Nephron (organoid): ENCODE measurements around the gene AOC2.
"Not testable (repeated sequence)": the region's sequence is repeated elsewhere in the genome, so short reads cannot be mapped to it uniquely, and the experiment has no call there.

Experiments
- H3K27ac Mint-ChIP-seq, 3 experiments: 2 replicates each; pipeline ENCODE4 v1.8.0; 2020; ENCODE audit warnings: mixed read lengths in 3 of 3, mild to moderate bottlenecking in 2 of 3, moderate library complexity in 1 of 3
- H3K27me3 Mint-ChIP-seq: 2 replicates; pipeline ENCODE4 v1.8.0; 2021; ENCODE audit warnings: low read depth, mild to moderate bottlenecking, moderate library complexity, mixed read lengths
- H3K36me3 Mint-ChIP-seq: 2 replicates; pipeline ENCODE4 v1.8.0; 2020; ENCODE audit warnings: low read depth, mixed read lengths
- H3K4me1 Mint-ChIP-seq: 2 replicates; pipeline ENCODE4 v1.8.0; 2020; ENCODE audit warnings: mixed read lengths
- H3K4me3 Mint-ChIP-seq, 3 experiments: 2 replicates each; pipeline ENCODE4 v1.8.0; 2020; ENCODE audit warnings: mild to moderate bottlenecking in 3 of 3, mixed read lengths in 3 of 3, moderate library complexity in 2 of 3
- H3K9me3 Mint-ChIP-seq: 2 replicates; pipeline ENCODE4 v1.8.0; 2020; ENCODE audit warnings: mixed read lengths
- TF ChIP-seq, protein P1 (sequence below), 3 experiments: fragments of 200-600 bp; sonication (generic); IDR thresholded peaks; one replicate each; pipeline ENCODE4 v1.5.0; 2021; ENCODE audit warnings: antibody characterized with exemption in 3 of 3; ENCODE audit not compliant: unreplicated experiment in 3 of 3

Gene AOC2

DNA sequence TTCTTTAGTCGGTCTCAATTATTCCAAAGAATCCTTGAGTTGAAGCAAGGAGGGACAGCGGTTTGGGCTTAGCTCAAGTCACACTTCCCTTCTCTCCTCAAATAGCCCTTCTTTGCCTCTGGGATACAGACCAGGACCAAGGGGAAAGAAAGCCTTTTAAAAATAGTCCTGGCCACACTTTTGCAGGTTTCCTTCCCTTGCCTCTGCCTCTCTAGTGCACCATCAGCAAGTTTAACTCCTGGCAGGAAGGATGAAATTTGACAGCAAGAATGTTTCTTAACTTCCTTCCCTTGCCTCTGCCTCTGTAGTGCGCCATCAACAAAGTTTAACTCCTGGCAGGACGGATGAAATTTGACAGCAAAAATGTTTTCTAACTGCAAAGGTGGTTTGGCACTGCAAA is 49.0 kb downstream of the AOC2 start:
- H3K4me3 Mint-ChIP-seq = peak overlapping the region in 1 of 3 experiments; percentile 3
- peaks cover 16% of the 10 kb centered on the region for H3K4me1 Mint-ChIP-seq
- H3K27me3 Mint-ChIP-seq = peaks cover 5% of the 10 kb centered on the region
- no peaks in the 10 kb centered on the region for H3K9me3 Mint-ChIP-seq
- no peaks in the 10 kb centered on the region for H3K36me3 Mint-ChIP-seq
- TF ChIP-seq, protein P1, sequence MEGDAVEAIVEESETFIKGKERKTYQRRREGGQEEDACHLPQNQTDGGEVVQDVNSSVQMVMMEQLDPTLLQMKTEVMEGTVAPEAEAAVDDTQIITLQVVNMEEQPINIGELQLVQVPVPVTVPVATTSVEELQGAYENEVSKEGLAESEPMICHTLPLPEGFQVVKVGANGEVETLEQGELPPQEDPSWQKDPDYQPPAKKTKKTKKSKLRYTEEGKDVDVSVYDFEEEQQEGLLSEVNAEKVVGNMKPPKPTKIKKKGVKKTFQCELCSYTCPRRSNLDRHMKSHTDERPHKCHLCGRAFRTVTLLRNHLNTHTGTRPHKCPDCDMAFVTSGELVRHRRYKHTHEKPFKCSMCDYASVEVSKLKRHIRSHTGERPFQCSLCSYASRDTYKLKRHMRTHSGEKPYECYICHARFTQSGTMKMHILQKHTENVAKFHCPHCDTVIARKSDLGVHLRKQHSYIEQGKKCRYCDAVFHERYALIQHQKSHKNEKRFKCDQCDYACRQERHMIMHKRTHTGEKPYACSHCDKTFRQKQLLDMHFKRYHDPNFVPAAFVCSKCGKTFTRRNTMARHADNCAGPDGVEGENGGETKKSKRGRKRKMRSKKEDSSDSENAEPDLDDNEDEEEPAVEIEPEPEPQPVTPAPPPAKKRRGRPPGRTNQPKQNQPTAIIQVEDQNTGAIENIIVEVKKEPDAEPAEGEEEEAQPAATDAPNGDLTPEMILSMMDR (IDR thresholded peaks at IDR 0.05; ENCODE audit: unreplicated experiment in 3 of 3) = no peak
- peak overlapping the region; percentile 61 to 96 (median 79) for H3K27ac Mint-ChIP-seq

DNA sequence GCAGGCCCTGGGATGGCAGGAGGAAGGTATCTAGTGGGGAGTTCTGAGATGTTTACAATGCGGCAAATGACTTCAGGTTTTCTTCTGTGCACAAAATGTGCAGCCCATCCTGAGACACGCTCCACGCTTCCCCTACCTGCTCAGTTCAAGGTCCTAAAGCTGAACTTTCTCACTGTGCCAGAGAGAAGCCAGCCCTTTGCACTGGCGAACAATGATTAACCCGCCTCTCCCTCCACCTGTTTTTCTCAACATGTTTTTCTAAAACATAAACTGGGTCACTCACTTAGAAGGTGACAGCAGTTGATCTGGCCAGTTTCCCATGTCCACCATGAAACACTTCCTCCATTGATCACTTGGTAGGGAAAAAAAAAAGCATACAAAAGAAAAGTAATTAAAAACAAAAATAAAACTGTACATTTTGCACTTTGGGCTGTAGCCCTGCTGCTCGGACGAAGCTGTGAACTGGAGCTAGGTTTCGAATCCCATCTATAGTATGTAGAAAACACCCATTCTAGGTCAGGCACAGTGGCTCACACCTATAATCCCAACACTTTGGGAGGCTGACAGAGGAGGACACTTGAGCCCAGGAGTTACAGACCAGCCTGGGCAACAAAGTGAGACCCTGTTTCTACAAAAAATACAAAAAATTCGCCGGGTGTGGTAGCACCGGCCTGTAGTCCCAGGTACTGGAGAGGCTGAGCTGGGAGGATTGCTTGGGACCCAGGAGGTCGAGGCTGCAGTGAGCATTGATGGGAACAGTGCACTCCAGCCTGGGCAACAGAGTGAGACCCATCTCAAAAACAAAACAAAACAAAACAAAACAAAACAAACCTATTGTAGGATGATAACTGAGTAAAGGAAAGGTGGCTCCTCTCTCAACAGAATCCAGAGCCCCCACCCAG is 50.2 kb downstream of the AOC2 start:
- Mint-ChIP-seq H3K4me3 (peak overlapping the region in 1 of 3 experiments; percentile 14), H3K36me3 (no peaks in the 10 kb centered on the region), H3K27ac (peak overlapping the region; percentile 79 to 96 (median 90)), H3K27me3 (peaks cover 5% of the 10 kb centered on the region), H3K4me1 (peaks cover 16% of the 10 kb centered on the region), H3K9me3 (no peaks in the 10 kb centered on the region)
- TF ChIP-seq, protein P1 (IDR thresholded peaks at IDR 0.05; ENCODE audit: unreplicated experiment in 3 of 3) = no peak

DNA sequence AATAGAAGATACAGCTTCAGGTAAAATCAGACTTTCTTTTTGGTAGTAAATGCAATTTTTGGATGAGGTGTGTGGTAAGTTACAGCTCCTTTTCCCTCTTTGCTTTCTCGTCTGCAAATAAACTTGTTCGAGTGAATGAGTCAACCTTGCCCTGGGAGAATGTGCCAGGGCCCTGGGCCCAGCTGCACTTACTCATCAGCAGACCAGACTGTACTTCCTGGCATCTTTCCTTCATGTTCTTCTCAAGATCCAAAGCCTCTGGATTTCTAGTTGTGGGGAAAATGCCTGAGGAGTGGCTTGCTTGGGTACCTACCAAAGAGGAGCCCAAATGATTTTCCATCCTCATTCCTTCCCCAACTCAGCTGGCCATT is 50.8 kb downstream of the AOC2 start:
- TF ChIP-seq, protein P1 (IDR thresholded peaks at IDR 0.05; ENCODE audit: unreplicated experiment in 3 of 3) = no peak
- peak overlapping the region in 2 of 3 experiments; percentile 47 to 85 for H3K27ac Mint-ChIP-seq
- H3K36me3 Mint-ChIP-seq = no peaks in the 10 kb centered on the region
- no peaks in the 10 kb centered on the region for H3K9me3 Mint-ChIP-seq
- H3K27me3 Mint-ChIP-seq = peaks cover 5% of the 10 kb centered on the region
- peak overlapping the region in 1 of 3 experiments; percentile 36 for H3K4me3 Mint-ChIP-seq
- H3K4me1 Mint-ChIP-seq = peaks cover 16% of the 10 kb centered on the region

DNA sequence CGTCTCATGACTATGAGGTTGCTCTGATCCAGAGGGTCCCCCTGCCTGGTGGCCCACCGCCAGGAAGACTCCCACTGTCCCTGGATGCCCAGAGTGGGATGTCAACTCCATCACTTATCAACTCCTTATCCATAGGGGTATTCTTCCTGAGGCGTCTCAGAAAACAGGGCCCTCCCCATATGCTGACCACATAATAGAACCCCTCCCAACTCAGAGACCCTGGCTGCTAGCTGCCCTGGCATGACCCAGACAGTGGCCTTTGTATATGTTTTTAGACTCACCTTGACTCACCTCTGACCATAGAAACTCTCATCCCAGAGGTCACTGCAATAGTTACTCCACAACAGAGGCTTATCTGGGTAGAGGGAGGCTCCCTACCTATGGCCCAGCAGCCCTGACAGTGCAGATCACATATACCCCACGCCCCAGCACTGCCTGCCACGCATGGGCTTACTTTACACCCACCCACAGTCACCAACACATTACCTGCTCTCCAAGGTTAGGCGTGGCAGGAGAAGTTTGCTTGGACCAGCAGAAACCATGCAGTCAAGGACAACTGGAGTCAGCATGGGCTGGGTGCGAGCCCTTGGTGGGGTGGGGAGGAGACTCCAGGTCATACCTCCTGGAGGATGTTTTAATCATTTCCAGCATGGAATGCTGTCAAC is 53.9 kb downstream of the AOC2 start:
- TF ChIP-seq, protein P1 (IDR thresholded peaks at IDR 0.05; ENCODE audit: unreplicated experiment in 3 of 3) = no peak
- Mint-ChIP-seq H3K36me3 (no peaks in the 10 kb centered on the region), H3K27me3 (peaks cover 10% of the 10 kb centered on the region), H3K4me1 (peaks cover 4% of the 10 kb centered on the region), H3K9me3 (no peaks in the 10 kb centered on the region), H3K4me3 (no peak overlapping the region), H3K27ac (peak overlapping the region in 1 of 3 experiments; percentile 36)

DNA sequence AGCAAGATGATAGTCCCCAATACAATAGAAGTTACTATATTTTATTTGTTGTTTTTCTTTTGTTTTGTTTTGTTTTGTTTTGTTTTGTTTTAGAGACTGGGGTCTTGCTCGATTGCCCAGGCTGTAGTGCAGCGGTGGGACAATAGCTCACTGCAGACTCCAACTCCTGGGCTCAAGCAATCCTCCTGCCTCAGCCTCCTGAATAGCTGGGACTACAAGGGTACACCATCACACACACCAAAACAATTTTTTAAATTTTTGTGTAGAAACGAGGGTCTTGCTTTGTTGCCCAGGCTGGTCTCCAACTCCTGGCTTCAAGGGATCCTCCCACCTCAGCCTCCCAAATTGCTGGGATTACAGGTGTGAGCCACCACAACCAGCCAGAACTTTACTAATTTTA is 55.6 kb downstream of the AOC2 start:
- not testable (repeated sequence) for H3K36me3 Mint-ChIP-seq, H3K27ac Mint-ChIP-seq, H3K9me3 Mint-ChIP-seq, H3K4me1 Mint-ChIP-seq, H3K4me3 Mint-ChIP-seq
- H3K27me3 Mint-ChIP-seq = peaks cover 12% of the 10 kb centered on the region
